Measurements from ENCODE around the gene PGAM2. TPM values are rescaled to one million over a fixed set of nuclear protein-coding genes. Genes with fewer than 3 reads are reported as not detected.
"Not testable (repeated sequence)": the region's sequence is repeated elsewhere in the genome, so short reads cannot be mapped to it uniquely, and the experiment has no call there.

PGAM2 gene
- total RNA-seq, 1 donor from 2014 or later: 0.66 TPM

DNA sequence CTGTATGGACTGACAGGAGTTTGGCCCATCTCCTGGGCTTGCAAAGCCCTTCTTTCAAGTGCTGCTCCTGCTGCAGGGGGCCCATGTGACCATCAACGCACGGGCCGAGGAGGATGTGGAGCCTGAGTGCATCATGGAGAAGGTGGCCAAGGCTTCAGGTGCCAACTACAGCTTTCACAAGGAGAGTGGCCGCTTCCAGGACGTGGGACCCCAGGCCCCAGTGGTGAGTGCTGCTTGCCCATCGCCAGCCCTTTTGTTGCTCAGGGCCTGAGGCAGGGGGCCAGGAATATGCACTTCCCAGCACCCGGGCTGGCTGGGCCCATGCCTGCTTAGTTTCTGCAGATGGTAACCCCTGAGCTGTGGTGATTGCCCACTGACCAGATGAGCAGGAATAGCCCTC lies 8.7 kb downstream of the PGAM2 start:
- intact Hi-C loops (cut with micrococcal nuclease): no loop called here

DNA sequence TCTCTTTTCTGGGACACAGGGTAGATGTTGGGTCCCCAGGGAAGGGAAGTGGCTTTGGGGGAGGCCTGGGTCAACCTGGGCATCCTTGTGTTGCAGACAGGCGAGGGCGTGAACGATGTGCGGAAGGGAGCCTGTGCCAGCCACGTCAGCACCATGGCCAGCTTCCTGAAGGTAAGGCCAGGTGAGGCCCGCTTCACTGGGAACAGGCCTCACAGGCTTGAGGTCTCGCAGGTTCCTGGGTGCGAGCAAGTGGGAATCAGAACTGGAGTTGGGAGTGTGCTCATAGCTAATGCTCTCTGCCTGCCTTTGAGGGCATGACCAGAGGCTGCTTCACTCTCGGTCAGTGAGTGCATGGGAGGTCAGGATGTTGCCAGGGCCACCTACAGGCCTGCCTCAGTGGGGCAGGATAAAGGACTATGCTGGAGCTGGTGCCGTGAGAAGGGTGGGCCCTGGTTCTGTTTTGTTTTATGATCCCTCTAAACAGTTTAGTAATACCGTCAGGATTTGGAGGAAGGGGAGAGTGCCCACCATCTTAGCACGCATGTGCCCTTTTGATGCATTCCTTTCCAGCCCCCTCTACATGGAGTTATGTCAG lies 12.5 kb downstream of the PGAM2 start:
- intact Hi-C loops (cut with micrococcal nuclease): no loop called here

DNA sequence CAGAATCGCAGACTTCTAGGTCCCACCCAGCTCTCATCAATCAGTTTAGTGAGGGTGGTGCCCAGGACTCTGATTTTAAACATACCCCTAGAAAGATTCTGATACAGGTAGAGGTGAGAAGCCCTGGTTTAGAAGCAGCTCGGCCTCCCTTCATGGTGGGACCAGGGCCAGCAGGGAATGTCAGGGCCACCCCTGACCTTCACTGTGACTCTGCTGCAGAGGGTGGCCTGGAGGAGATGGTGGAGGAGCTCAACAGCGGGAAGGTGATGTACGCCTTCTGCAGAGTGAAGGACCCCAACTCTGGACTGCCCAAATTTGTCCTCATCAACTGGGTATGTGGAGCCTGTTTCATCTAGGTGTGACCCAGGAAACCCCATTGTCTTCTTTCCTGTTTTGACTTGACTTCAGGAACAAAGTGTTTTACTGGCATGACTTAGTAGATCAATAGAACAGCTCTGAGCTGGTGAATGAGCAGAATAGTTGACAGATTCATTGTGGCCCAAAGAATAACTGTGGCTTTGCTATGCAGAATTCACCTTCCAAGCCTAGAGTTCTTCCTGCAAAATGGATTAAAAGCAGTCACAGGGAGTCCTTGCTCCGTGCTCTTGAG lies 13.7 kb downstream of the PGAM2 start:
- intact Hi-C loops (cut with micrococcal nuclease): no loop called here

DNA sequence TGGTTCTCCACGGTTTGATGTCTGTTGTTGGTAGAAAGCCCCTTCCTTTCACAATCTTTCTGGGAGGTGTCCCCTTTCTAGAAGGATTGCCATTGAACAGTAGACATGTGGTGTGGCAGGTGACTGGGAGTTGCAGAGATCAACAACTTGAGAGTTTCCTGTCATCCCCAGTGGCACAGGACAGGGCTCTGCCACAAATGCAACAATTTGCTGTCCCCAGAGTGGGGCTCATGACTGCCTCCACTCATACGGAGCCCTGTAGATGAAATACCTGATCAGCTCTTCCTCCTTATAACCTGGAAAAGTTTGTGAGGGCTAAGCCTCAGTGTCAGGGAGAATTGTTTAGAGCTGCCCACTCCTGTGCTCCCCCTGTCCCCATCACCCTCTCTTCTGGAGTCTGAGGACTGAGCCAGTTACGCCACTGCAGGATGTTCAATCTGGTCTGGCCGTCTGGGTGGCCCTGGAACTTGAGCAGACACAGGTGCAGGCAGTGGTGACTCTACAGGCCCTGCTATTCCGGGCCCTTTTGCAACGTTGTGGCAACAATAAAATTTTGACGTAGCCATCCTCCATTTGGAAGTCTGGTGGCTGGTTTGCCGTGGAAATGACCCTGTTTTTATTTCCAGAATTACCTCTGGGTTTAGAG lies 14.3 kb downstream of the PGAM2 start:
- intact Hi-C loops (cut with micrococcal nuclease): no loop called here

DNA sequence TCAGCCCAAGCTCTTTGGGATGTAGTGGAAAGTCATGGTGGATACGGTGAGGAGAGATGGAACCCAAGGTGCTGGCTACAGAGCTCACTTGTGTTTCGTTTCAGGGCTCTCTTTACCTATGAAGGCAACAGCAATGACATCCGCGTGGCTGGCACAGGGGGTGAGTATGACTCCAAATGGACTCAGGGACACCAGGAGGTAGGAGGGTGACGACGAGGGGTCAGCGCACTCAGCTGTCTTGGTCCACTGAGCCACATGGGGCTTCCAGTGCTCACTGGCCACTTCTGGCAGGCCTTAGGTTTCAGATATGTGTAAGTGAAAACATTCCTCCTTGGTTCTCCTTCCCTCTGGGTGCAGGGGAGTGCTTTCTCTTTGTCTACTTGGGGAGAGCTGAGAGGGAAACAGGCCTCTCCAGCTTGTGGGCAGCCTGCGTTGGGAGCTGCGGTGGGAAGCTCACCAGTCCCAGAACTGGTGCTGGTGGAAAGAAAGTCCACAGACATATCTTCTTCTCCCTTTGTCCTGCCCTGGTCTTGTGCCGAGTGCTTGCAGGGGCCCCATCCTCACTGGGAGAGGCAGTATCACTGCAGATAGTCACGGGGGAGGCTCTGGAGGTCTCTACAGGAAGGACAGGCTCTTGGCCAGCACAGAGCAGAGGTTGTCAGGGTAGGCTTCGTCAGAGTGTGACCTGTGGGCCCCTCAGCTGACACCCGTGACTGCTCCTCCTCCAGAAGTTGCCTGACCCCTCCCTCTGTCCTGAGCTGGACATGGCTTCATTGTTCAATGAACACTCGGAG lies 15.0 kb downstream of the PGAM2 start:
- intact Hi-C loops (cut with micrococcal nuclease): no loop called here

DNA sequence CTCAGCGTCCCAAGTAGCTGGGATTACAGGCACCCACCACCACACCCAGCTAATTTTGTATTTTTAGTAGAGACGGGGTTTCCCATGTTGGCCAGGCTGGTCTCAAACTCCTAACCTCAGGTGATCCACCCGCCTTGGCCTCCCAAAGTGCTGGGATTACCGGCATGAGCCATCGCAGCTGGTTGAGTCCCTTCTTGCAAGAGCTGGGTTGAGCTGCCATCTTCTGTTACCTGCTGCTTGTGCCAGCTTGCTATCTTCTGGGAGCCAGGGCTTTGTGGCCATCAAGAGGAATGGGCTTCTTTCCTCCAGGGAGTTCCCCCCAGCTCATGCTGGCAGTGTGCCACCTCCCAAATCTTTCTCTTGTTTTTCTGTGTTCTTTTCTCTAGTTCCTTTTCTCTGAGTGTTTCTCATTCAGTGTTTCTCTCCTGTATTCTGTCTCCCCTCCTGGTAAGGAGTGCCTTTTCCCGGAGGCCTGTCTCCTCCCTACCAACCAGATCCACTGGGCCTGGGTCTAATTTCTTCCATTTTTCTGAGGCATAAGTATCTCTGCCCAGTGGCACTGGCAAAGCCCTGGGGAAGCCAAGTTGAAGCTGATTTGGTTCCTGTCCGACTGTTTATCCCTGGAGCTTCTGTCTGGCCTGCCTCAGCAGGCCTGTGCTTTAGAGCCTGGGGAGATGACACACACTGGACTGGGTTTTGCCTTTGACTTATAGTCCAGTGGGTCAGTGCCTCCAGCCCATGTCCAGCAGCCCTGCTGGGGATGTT lies 17.2 kb downstream of the PGAM2 start:
- intact Hi-C loops (cut with micrococcal nuclease): no loop called here

DNA sequence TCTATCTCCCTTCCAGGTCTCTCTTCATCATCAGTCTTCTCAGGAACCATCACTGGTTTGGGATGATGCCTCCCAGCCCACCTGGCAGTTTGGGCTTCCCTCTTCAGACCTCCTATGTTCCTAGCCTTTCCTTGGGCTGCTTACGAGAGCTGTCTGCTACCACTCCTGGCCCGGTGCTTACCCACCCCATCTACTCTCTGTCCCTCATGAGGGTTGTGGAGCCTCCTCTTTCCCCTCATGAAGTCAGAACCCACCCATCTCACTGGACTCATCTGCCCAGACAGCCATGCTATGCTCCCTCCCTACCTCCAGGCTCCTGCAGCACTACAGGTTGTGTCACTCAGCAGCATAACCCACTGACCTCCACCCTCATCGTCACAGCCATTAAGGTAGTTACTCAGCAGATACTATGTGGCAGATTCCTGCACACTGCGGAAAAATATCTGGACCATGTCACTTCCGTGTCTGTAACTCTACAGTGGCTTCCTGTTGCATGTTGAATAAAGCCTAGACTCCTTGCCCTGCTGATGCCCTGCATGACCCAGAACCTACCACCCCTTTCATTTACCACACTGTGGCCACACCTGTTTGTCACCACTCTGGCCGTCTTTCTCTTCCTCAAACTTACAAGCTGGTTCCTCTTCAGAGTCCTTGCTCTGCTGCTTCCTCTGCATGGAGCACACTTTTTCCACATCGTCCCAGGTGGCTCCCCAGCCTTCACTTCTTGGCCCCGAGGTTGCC lies 18.9 kb downstream of the PGAM2 start:
- intact Hi-C loops (cut with micrococcal nuclease): no loop called here

DNA sequence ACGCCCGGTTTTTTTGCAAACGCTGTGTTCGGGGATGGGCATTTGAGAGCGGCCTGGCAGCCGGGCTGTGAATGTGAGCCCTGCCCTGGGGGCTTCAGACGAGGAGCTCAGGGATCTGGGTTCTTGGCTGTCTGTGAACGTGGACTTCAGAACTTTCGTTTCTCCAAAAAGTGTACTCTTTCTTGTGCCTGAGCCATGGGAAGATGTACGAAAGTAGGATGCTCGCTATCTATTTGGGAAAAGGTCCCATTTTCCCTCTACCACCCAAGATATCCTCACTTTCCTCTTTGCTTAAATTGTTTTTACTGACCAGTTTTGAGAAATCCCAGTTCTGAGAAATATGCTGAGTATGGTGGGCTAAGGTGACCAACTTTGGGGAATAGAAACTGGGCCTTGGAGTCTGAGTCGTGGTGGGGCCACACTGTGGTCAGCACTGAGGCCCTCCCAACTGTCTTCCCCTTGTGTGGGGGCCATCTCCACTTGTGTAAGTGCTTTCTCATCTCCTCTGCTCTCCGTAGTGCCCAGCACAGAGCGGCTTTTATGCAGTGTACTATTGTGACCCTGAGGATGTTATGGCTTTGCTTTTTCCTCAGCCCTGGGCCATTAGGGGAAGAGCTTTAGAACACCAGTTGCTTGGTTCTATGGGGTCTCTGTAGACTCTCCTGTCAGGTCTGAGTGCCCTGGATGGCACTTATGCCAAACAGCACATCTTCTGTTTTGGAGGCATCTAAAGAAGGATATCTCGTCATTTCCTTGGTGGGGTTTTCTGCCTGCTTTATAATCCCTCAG lies 19.9 kb downstream of the PGAM2 start:
- intact Hi-C loops (cut with micrococcal nuclease): loop anchor here (1.0 kb wide), 2 partner anchors 37 to 101 kb away; partner anchors contain the start of gene POLM

DNA sequence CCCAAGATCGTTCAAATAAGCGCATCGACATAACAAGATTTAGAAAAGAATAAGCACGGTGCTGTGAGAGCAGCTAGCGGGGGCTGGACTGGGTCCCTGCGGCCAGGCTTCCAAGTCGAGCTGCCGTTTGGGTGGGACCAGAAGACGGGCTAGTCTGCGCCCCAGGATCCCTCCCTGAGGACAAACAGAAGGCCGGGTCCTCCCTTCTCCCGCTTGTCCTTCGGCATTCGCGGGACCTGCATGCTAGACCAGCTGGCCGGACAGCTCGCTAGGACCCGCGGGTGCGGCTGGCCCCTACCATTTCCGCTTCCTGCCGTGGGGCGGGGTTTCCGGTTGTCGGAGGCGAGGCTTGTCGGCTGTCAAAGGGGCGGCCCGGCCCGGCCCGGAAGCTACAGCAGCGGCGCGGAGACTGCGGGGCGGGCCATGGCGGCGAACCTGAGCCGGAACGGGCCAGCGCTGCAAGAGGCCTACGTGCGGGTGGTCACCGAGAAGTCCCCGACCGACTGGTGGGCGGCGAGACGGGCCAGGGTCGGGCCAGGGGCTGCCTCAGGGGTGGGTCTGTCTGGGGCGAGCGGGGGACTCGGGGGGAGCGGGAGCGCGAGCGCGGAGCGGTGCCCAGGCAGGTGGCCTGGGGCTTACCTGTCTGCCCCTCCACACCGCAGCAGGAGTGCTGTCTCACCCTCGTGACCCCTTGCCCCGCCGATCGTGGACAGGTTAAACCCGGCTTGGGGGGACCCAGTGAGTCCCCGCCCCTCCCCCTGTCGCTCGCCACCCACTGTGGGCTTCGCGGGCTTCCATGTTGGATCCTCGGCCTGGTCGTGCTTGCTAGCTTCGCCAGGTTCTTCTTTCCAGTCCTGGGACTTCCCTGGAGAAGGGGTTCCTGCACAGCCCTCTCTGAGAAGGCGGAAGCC lies 20.8 kb downstream of the PGAM2 start, which contains the start of gene DBNL:
TSS of gene DBNL (plus strand) at position 388 of the 911 bp plus-strand sequence. CDS start at position 424, 36 bp downstream.
- intact Hi-C loops (cut with micrococcal nuclease): loop anchor here (1.0 kb wide), 2 partner anchors 38 to 102 kb away; partner anchors contain the start of gene POLM

DNA sequence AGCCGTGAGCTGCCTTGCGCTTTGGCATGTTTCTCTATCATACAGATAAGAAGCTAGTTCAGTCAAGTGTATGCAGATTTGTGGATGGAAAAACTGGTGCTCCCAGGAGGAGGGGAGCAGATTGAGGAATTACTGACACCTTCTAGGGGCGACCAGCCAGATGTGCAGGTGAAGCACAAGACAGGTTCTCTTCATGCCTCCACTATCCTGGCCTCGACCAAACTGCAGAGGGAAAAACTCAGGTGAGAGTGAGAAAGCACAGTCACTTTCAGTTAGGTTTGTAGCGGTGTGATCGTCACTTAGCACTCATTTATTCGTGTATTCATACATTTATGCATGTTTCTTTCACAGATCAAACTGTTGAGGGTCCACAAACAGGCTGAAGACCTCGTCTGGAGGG lies 21.5 kb downstream of the PGAM2 start:
- intact Hi-C loops (cut with micrococcal nuclease): loop anchor here (2.0 kb wide), 1 partner anchor 79 kb away; the partner anchor contains the start of gene POLD2

DNA sequence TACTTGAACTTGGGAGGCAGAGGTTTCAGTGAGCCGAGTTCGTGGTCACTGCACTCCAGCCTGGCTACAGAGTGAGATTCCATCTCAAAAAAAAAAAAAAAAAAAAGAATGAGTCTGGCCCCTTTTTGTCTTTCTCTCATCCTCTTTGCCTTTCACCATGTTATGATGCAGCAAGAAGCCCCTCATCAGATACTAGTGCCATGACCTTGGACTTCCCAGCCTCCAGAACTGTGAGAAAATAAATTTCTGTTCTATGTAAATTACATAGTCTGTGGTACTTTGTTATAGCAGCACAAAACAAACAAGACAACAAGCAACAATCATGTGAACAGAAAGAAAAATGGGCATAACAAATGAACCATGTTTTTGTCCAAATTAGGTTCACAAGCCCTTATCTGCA lies 23.1 kb downstream of the PGAM2 start:
- intact Hi-C loops (cut with micrococcal nuclease): loop anchor here (2.0 kb wide), 1 partner anchor 81 kb away; the partner anchor contains the start of gene POLD2

DNA sequence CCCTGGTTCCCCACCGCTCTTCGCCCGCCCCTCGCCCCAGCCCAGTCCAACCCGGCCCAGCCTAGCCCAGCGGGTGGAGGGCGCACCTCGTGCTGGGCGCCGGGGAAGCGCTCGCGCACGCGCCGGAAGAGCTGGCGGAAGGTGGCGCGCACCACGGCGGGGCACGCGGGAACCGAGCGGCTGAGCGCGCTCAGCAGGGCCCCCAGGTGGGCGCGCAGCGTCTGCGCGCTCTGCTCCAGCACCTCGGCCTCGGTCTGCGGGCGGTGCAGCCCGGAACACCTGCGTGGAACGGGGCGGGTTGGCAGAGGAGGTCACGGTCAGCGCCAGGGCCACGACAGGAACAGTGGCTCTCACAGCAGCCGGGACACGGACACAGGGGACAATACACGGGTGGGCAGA lies 24.9 kb downstream of the PGAM2 start:
- intact Hi-C loops (cut with micrococcal nuclease): not testable (repeated sequence)

DNA sequence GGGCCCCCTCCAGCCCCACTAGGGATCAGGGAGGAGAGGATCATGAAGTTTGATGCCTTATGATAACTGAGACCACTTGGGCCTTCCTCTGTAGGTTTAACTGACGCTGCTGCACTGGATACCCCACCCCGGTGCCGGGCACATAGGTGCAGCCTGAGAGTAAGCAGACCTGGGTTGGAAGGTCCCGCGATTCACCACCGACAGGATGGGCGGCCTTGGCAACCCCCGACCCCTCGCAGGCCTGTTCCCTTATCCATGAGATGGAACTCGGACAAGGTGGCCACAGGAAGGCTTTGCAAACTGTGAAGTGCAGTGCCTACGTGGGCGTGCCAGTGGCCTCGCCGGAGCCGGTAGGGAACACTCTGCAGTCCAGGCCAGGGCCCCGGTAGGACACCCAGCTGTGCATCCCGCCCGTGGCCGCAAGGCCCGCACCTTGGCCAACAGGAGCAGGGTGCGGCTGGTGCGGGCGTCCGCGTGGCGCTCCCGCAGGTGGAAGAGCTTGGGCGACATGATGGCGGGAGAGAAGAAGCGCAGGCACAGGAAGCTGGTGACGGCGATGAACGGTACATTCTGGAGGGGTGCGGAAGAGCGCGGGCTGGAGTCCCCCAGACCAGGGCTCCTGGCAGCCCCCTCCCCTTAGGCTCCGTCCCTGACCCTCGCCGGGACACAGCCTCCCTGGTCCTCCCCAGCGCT lies 25.4 kb downstream of the PGAM2 start:
- intact Hi-C loops (cut with micrococcal nuclease): not testable (repeated sequence)

DNA sequence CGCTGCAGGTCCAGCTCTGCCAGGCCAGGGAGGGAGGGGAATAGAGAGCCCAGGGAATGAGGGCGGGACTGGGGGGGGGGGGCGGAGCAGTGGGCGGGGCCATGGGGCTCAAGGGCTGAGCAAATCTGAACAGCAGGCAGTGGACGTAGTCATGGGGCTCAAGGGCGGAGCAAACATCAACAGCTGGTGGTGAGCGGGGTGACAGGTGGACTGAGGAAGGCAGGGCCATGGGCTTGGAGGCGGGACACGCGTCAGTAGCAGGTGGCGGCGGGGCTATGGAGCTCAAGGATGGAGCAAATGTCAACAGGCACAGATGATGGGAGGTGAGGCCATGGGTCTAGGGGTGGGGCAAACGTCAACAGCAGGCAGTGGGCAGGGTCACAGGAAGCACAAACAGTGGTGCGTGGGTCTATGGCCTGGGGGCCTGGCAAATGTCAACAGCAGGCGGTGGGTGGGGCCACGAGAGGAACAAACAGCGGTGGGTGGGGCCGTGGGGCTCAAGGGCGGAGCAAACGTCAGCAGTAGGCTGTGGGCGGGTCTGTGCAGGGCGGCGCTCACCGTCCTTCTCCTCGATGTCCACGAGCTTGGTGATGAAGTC lies 26.3 kb downstream of the PGAM2 start:
- intact Hi-C loops (cut with micrococcal nuclease): not testable (repeated sequence)

DNA sequence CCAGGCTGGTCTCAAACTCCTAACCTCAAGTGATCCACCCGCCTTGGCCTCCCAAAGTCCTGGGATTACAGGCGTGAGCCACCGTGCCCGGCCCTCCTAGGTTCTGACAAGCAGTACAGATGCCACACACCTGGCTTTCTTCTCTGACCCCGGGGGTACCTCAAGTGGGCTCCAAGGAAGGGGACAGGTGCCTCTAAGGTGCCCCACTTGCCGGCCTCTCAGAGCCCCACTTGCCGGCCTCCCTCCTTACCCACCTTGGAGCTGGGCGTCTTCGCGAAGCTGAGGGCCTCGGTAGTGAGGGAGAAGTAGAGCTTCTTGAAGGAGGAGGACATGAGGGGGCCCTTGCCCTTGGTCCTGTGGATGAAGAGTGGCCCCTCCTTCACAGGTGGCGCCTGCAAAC lies 26.8 kb downstream of the PGAM2 start:
- intact Hi-C loops (cut with micrococcal nuclease): not testable (repeated sequence)

DNA sequence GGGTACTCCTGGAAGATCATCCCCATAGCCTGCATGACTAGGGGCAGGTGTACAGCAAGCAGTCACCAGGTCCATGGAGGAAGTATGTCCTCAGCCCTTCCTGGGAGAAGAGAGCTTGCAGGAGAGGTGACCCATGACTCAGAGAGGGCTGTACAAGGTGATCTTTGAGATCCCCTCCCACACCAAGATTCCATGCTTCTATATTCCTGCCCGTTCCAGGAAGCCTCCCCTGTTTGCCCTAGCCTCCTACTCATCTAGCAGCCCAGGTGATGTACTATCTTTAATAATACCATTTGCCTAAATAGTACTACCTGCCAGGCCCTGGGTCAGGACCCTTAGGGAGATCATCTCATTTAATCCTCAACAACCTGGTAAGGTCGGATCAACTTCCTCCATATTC lies 27.4 kb downstream of the PGAM2 start:
- intact Hi-C loops (cut with micrococcal nuclease): not testable (repeated sequence)

DNA sequence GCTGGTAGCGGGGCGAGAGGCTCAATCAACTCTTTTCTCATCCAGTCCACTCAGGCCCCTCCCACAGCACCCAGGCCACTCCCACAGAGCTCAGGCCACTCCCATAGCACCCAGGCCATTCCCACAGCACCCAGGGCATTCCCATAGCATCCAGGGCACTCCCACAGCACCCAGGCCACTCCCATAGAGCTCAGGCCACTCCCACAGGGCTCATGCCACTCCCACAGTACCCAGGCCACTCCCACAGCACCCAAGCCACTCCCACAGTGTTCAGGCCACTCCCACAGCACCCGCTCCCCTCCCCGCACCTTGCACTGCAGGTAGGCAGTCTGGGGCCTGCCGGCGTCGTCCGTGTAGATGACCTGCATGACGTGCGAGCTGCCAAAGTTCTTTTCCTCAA lies 29.0 kb downstream of the PGAM2 start:
- intact Hi-C loops (cut with micrococcal nuclease): not testable (repeated sequence)
